Metanephros (tissue), 1 donor: ENCODE results near the gene STPG3. TPM values are rescaled to one million over a fixed set of nuclear protein-coding genes. Genes with fewer than 3 reads are reported as not detected.

Experiments used
- total RNA-seq: library from RNA; depleted of rRNA; stranded (reverse); fragments of >200 nt; gene quantifications from one replicate; pipeline ENCODE4 v1.2.3, GENCODE V29; 2014

The STPG3 gene
- total RNA-seq, result not detected

GRCh38 chr9:137251194-137251461, at the start of gene STPG3:
STPG3 (plus strand) TSS chr9:137251286; CDS start chr9:137251287, 1 bp downstream.

GRCh38 chr9:137205126-137206069, 45.7 kb upstream of the STPG3 start, which contains the start of the genes NDOR1 and TMEM203:
NDOR1 (plus strand) TSS chr9:137205700; CDS start chr9:137205778, 78 bp downstream.
TMEM203 (minus strand) TSS chr9:137205648; CDS start chr9:137205414, 234 bp downstream.

GRCh38 chr9:137222190-137223077, 28.7 kb upstream of the STPG3 start, which contains the start of gene RNF208:
RNF208 (minus strand) TSS chr9:137222240; CDS start chr9:137221212, 1,028 bp downstream.

GRCh38 chr9:137224830-137225694, 26.0 kb upstream of the STPG3 start, which contains the start of gene CYSRT1:
CYSRT1 (plus strand) TSS chr9:137225174; CDS start chr9:137225622, 448 bp downstream.

GRCh38 chr9:137227054-137227852, 23.8 kb upstream of the STPG3 start, which contains the start of gene RNF224:
RNF224 (plus strand) TSS chr9:137227502; CDS start chr9:137228336, 834 bp downstream.

GRCh38 chr9:137230705-137231371, 20.2 kb upstream of the STPG3 start, which contains the start of gene SLC34A3:
SLC34A3 (plus strand) TSS chr9:137230901; CDS start chr9:137231703, 802 bp downstream.

GRCh38 chr9:137240841-137241489, 10.1 kb upstream of the STPG3 start, which contains the start of gene TUBB4B:
TUBB4B (plus strand) TSS chr9:137241287; CDS start chr9:137241361, 74 bp downstream.

GRCh38 chr9:137254624-137255447, 3.8 kb downstream of the STPG3 start, which contains the start of gene NELFB:
NELFB (plus strand) TSS chr9:137255327.

GRCh38 chr9:137277329-137278041, 26.4 kb downstream of the STPG3 start, which contains the start of gene TOR4A:
TOR4A (plus strand) TSS chr9:137277726; CDS start chr9:137278690, 964 bp downstream.

GRCh38 chr9:137302118-137302448, 51.0 kb downstream of the STPG3 start, which contains the start of gene NRARP:
NRARP (minus strand) TSS chr9:137302271; CDS start chr9:137301928, 343 bp downstream.

Other genes starting within 250 kb of the STPG3 start
- gene ABCA2, start 223.0 kb upstream of the STPG3 start, total RNA-seq, result 39.4 TPM
- 0.35 TPM for gene FUT7, start 219.2 kb upstream of the STPG3 start, total RNA-seq
- 28.6 TPM for gene NPDC1, start 205.1 kb upstream of the STPG3 start, total RNA-seq
- gene ENTPD2, start 197.2 kb upstream of the STPG3 start, total RNA-seq, result 3.6 TPM
- 7.2 TPM for gene SAPCD2, start 180.7 kb upstream of the STPG3 start, total RNA-seq
- 11.2 TPM for gene UAP1L1, start 173.8 kb upstream of the STPG3 start, total RNA-seq
- 54.5 TPM for gene MAN1B1, start 164.3 kb upstream of the STPG3 start, total RNA-seq
- 20.4 TPM for gene DPP7, start 136.6 kb upstream of the STPG3 start, total RNA-seq
- 0.47 TPM for gene GRIN1, start 112.1 kb upstream of the STPG3 start, total RNA-seq
- gene LRRC26, start 81.2 kb upstream of the STPG3 start, total RNA-seq, result 0.35 TPM
- gene TMEM210, start 79.2 kb upstream of the STPG3 start, total RNA-seq, result not detected
- gene ANAPC2, start 62.7 kb upstream of the STPG3 start, total RNA-seq, result 44.7 TPM
- gene SSNA1, start 62.6 kb upstream of the STPG3 start, total RNA-seq, result 35.3 TPM
- 8.2 TPM for gene TPRN, start 50.5 kb upstream of the STPG3 start, total RNA-seq
- gene TMEM203, start 45.6 kb upstream of the STPG3 start, total RNA-seq, result 32.5 TPM
- gene NDOR1, start 45.6 kb upstream of the STPG3 start, total RNA-seq, result 10.3 TPM
- gene RNF208, start 29.0 kb upstream of the STPG3 start, total RNA-seq, result 4.1 TPM
- gene CYSRT1, start 26.1 kb upstream of the STPG3 start, total RNA-seq, result 0.76 TPM
- gene RNF224, start 23.8 kb upstream of the STPG3 start, total RNA-seq, result 0.70 TPM
- gene SLC34A3, start 20.4 kb upstream of the STPG3 start, total RNA-seq, result 3.0 TPM
- 172 TPM for gene TUBB4B, start 10.0 kb upstream of the STPG3 start, total RNA-seq
- 48.3 TPM for gene NELFB, start 4.0 kb downstream of the STPG3 start, total RNA-seq
- gene TOR4A, start 26.4 kb downstream of the STPG3 start, total RNA-seq, result 12.5 TPM
- gene NRARP, start 51.0 kb downstream of the STPG3 start, total RNA-seq, result 10.1 TPM
- 32.1 TPM for gene EXD3, start 171.9 kb downstream of the STPG3 start, total RNA-seq
- 5.3 TPM for gene NOXA1, start 172.1 kb downstream of the STPG3 start, total RNA-seq
- gene ENTPD8, start 190.1 kb downstream of the STPG3 start, total RNA-seq, result 1.1 TPM
- 27.0 TPM for gene NSMF, start 208.0 kb downstream of the STPG3 start, total RNA-seq